Measurements from ENCODE around the gene GMDS.
A peak's percentile ranks its signal among the peaks of the same experiment; 100 is the strongest.

The GMDS gene

GRCh38 chr6:1972962-1973361 is 272.4 kb downstream of the GMDS start:
- no peak for DNase-seq

GRCh38 chr6:1971612-1972011 is 273.8 kb downstream of the GMDS start:
- DNase-seq, result no peak

DNA sequence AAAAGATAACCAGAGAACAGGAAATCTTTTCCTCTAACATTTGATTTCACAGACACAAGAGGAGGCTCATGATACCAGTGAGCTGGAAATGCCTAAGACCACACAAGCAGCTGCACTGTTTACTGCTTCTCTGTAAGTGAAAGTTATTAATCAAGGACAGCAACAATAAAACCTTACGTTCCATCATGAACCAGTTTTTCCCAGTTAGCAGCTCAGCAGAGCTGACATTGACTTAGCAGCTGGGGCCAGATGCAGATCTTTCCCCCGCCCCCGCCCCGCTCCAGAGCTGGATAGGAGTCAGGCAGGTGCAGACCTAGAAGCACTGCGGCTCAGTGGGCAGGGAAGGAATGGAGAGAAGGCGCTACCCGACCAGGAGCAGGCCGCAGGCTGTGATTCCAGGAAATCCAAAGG is 275.2 kb downstream of the GMDS start:
- no peak for DNase-seq

DNA sequence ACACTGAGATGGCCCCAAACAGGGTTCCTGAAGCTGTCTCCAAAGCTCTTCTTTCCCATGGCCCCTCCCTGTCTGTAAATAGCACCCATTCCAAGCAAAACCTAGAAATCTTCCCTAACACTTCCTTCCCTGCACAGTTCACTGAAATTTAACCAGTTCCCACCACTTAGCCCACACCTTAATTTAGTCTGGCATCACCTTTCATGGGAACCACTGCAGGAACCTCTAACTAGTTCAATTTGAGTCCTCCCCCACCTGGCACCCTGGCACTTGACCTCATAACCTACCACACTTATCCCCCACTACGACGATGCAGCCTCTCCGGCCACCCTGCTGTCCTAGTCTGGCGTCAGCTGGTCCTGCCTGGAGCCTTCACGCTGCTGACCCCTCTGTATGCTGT is 278.7 kb downstream of the GMDS start:
- DNase-seq, result no peak

GRCh38 chr6:1965596-1966224 is 279.7 kb downstream of the GMDS start:
- no peak for DNase-seq

GRCh38 chr6:1963596-1963995 is 281.8 kb downstream of the GMDS start:
- DNase-seq, result no peak

DNA sequence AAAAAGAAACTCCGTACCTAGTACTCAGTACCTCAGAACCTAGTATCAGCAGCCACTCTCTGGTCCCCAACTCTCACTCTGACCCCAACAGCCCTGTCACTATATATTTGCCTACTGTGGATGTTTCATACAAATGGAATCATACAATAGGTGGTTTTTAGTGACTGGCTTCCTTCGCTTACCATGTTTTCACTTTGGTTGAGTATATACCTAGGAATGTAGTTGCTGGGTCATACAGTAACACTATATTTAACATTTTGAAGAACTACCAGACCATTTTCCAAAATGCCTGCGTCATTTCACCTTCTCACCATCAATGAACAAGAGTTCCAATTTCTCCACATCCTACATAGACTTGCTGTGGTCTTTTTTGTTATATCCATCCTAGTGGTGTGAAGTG is 283.2 kb downstream of the GMDS start:
- DNase-seq, result no peak

GRCh38 chr6:1960486-1961142 is 284.8 kb downstream of the GMDS start:
- no peak for DNase-seq

DNA sequence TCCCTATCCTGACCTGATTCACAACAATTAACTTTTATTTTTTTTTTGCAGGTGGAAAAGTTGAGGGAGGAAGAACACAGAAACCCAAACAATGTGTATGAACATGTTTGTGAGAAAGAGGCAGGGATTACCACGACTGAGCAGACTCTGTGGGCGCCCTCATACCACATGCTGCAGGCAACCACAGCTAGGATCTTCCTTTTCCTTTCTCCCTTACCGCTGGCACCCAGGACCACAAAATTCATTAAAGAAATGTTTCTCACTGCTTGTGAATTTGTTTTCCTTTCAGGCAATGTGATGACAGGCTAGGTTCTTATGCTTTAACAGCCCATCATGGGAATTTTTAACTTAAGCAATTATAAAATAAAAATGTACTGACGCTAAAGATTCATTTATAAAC is 287.1 kb downstream of the GMDS start:
- no peak for DNase-seq

- DNase-seq, result no peak
Observed at GRCh38 chr6:1957746-1958145, 287.7 kb downstream of the GMDS start.

- DNase-seq, result no peak
Observed at GRCh38 chr6:1952740-1953360, 292.6 kb downstream of the GMDS start.

GRCh38 chr6:1950631-1951030 is 294.8 kb downstream of the GMDS start:
- peak in 1 of 2 experiments; percentile 16 for DNase-seq

DNA sequence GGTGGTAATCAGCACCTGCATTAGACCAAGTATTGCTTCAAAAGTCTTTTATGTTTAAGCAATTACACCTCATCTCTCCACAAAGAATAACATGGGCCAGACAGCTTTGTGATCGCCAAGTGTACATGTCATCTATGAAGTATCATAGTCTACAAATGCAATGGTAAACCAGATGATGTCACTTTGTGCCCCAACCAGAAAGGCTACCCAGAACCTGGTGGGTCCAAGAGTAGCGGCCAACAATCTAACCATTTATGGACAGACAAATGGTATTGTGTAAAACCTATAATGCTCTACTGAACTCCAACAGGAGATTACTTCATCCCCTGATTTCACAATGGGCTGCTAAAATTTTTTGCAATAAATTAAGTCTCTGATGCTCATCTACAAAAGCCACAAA is 295.9 kb downstream of the GMDS start:
- DNase-seq, result no peak

- no peak for DNase-seq
Observed at GRCh38 chr6:1947922-1948321, 297.5 kb downstream of the GMDS start.

GRCh38 chr6:1946583-1946982 is 298.8 kb downstream of the GMDS start:
- peak; percentile 52 to 75 for DNase-seq

GRCh38 chr6:1945235-1945832 is 300.1 kb downstream of the GMDS start:
- DNase-seq, result no peak

DNA sequence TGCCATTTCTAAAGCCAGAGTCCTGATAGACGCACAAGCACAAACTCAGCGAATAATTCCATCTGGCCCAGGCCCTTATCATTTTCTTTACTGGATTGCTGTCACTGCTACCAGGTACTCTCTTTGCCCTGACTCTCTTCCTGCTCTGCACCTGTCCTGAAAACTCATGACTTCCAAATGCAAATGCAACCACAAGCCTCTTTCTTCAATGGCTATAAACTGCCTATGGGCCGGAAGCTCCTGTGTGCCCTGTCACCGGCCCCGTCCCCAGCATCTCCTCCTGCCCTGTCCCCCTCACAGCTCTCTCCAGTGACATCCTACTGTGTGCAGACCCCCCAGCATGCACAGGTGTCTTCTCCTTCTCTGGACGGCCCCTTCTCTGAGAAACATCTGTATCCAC is 302.6 kb downstream of the GMDS start:
- no peak for DNase-seq

GRCh38 chr6:1941534-1941933 is 303.9 kb downstream of the GMDS start:
- no peak for DNase-seq

DNA sequence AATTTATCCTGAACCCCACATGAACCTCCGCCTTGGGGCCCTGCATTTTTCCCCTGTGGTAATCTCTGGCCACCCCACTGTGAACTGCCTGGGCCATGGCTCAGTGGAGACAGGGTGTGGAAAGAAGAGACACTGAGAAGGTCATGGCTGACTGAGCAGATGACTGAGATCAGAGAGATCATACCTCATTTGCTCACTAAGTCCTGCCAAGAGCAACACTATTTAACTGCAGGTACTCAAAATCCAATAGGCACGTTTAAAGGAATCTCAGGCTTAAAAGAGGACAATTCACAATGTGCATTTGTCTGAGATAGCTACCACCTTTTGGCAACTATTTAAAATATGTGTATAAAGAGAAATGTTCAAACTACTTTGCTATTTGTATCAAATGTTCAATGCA is 305.0 kb downstream of the GMDS start:
- no peak for DNase-seq

DNA sequence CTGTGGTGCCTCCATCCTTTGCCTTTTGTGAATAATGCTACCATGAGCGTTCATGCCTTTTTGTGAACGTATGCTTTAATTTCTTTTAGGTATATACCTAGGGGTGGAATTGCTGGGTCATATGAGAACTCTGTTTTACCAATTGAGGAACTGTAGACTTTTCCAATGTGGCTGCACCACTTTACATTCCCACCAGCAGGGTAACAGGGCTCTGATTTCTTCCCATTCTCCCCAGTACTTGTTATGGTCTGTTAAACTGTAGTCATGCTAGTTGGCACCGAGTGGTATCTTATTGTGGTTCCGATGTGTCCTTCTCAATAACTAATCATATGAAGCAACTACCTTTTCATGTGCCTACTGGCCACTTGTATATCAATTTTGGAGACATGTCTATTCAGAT is 312.1 kb downstream of the GMDS start:
- DNase-seq, result no peak

DNA sequence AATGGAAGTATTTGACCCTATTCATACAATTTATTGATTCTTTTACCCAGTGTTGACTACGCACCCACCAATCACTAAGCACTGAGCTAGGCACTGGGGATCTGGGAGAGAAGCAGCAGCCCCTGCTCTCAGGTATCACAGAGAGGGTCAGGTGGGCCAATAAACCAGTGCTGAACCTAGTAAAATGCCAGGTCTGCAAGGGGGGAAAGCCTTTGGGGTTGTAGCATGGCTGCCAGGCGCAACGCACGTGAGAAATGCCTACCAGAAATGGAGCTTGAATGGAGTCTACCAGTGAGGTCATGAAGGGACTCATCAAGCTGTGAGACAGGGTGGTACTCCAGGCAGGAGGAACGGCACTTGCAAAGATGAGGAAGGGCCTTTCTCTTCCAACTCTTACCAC is 313.6 kb downstream of the GMDS start:
- no peak for DNase-seq

DNA sequence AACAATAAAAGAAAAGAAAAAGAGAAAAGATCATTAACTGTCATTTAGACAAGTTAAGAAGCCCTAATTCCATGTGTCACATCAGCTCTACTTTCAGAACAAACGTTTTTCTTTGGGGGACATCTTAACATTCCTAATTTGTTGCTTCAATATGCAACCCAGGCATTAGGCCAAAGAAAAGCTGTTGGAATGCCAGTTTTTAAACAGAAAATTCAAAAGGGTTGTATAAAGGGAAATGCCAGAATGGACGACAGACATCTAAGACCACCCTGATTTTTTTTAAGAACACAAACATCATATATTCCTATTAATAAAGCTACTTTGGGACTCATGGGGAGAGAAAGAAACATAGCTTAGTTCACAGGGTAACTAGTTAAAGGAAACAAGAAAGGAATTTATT is 315.0 kb downstream of the GMDS start:
- peak in 1 of 2 experiments; percentile 13 for DNase-seq

DNA sequence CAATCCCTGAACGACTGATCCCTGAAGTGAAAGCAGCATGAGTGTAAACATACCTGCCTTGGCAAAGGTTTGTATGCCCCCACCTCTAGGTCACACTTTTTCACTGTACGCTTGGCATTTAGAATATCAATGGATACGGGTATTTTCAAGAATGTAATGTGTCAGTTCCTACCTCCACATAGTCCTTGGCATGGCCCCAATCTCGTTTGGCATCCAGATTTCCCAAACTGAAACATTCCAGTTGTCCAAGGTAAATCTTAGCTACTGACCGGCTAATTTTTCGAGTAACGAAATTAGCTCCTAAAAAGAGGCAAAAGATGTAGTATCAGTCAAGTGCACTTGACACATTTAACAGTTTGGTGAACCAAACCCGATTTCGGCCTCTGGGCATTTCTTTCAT is 315.5 kb downstream of the GMDS start:
- DNase-seq, result no peak

DNA sequence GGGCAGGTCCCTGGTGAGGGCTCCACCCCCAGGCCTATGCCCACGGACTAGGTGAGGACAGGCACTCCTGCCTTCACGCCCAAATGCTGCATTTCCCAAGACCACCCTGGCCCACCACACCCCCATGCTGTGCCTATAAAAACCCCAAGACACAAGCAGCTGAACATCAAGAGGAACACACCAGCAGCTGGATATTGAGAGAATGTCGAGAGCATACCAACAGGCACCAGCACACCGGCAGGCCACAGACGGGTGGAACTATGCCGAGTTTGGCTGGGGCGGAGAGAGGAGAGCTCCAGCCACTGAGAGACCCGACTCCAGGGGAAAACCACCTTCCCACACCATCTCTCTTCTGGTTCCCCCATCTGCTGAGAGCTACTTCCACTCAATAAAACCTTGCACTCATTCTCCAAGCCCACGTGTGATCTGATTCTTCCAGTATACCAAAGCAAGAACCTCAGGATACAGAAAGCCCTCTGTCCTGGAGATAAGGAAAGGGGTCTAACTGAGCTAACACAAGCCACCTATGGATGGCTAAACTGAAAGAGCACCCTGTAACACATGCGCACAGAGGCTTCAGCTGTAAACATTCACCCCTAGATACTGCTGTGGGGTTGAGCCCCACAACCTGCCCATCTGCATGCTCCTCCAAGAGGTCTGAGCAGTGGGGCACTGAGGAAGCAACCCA is 319.5 kb downstream of the GMDS start:
- no peak for DNase-seq

Measured in NCI-H446 (cell line).